OCI-LY7 (cell line): ENCODE measurements around the gene WIPF1.

ENCODE experiments used
- CTCF ChIP-seq: fragments of 200-600 bp; sonication (generic); conservative IDR thresholded peaks from 2 replicates; pipeline ENCODE4 v1.5.1; 2014; ENCODE audit warnings: mild to moderate bottlenecking, antibody characterized with exemption, low read length, moderate library complexity, mixed read lengths
- EZH2phosphoT487 ChIP-seq: fragments of 200-600 bp; sonication (generic); IDR thresholded peaks from 2 replicates; pipeline ENCODE4 v1.6.1; 2018; ENCODE audit warnings: low read depth, borderline replicate concordance, mild to moderate bottlenecking, mixed run types, antibody characterized with exemption, low read length, moderate library complexity, mixed read lengths

GRCh38 chr2:174629506-174629905 lies 31.9 kb upstream of the WIPF1 start:
- TF ChIP-seq CTCF (no peak), EZH2phosphoT487 (no peak)
